Thyroid gland (tissue), 4 donors: Measurements from ENCODE around the gene TBC1D8. TPM values are rescaled to one million over a fixed set of nuclear protein-coding genes. Genes with fewer than 3 reads are reported as not detected.

Experiments used
- DNase-seq, 2 donors: peaks; one replicate each; pipeline ENCODE4 v3.0.0-alpha.2; 2019
- H3K27ac ChIP-seq, 3 donors: fragments of 200-600 bp; sonication (generic); 1 replicate in 2 of 3; 2 replicates in 1 of 3; pipeline ENCODE4 v1.5.1; 2016 to 2019; ENCODE audit warnings: mild to moderate bottlenecking in 1 of 3, moderate library complexity in 1 of 3
- H3K27me3 ChIP-seq: fragments of 200-600 bp; sonication (generic); one replicate; pipeline ENCODE4 v1.5.1; 2019
- H3K36me3 ChIP-seq, 2 donors: fragments of 200-600 bp; sonication (generic); one replicate each; pipeline ENCODE4 v1.5.1; 2016 to 2019
- H3K4me1 ChIP-seq, 2 donors: fragments of 200-600 bp; sonication (generic); one replicate each; pipeline ENCODE4 v1.5.1; 2017 to 2019
- H3K4me3 ChIP-seq, 3 donors: fragments of 200-600 bp; sonication (generic); replicated peaks in 1 of 3; 1 replicate in 2 of 3; 2 replicates in 1 of 3; pipeline ENCODE4 v1.5.1; 2016; ENCODE audit warnings: mild to moderate bottlenecking in 1 of 3
- H3K9me3 ChIP-seq: fragments of 200-600 bp; sonication (generic); one replicate; pipeline ENCODE4 v1.5.1; 2017
- CTCF ChIP-seq, 6 experiments: fragments of 200-600 bp in 3 of 6; fragments of 450-650 bp in 3 of 6; sonication (generic) in 3 of 6; IDR thresholded peaks; one replicate each; pipeline ENCODE4 v1.5.1; 2016 to 2019; ENCODE audit warnings: antibody characterized with exemption in 6 of 6, mild to moderate bottlenecking in 2 of 6, inconsistent platforms in 1 of 6, moderate library complexity in 1 of 6
- POLR2A ChIP-seq, 2 donors: fragments of 450-650 bp; IDR thresholded peaks; one replicate each; pipeline ENCODE4 v1.6.1; 2017; ENCODE audit warnings: antibody characterized with exemption in 2 of 2, mild to moderate bottlenecking in 2 of 2, moderate library complexity in 1 of 2
- WGBS, 2 donors: methylation state at CpG; one replicate each; pipeline ENCODE4 v1.1.5; 2017; 5-methylcytosine and 5-hydroxymethylcytosine counted together
- intact Hi-C: fragments of 100-400 bp; cut with DNase I; formaldehyde crosslinking; loops from one replicate; pipeline ENCODE4 v1.15.1; 2023
- total RNA-seq, 4 donors: library from RNA; depleted of rRNA; stranded (reverse); fragments of >200 nt; gene quantifications; one replicate each; pipeline ENCODE4 v1.2.3, GENCODE V29; 2016

Gene TBC1D8
- total RNA-seq, 4 donors from 2014 or later, result 16.4 to 36.8 (median 27.1) TPM

- TF ChIP-seq CTCF (IDR thresholded peaks at IDR 0.05), result no peak
- no peak for TF ChIP-seq POLR2A (IDR thresholded peaks at IDR 0.05)
- Histone ChIP-seq H3K9me3 (no peaks in the 10 kb centered on the region), H3K4me1 (peaks cover 0 to 9% of the 10 kb centered on the region in 2 donors), H3K4me3 (no peak overlapping the region), H3K27ac (no peak overlapping the region), H3K36me3 (no peaks in the 10 kb centered on the region), H3K27me3 (no peaks in the 10 kb centered on the region)
- intact Hi-C loops, result no loop called here
- no peak for DNase-seq
- 82 to 84% methylated on average over 2 of the region's 2 CpGs for WGBS, 2 donors
Measured at GRCh38 chr2:101187131-101187530, 35.9 kb upstream of the TBC1D8 start.

- Histone ChIP-seq H3K27ac (no peak overlapping the region), H3K4me1 (no peaks in the 10 kb centered on the region), H3K9me3 (no peaks in the 10 kb centered on the region), H3K27me3 (no peaks in the 10 kb centered on the region), H3K36me3 (no peaks in the 10 kb centered on the region), H3K4me3 (no peak overlapping the region)
- 91 to 95% methylated on average over 3 of the region's 3 CpGs for WGBS, 2 donors
- no peak for DNase-seq
- TF ChIP-seq CTCF (IDR thresholded peaks at IDR 0.05) (no peak), POLR2A (IDR thresholded peaks at IDR 0.05) (no peak)
- intact Hi-C loops, result no loop called here
Measured at GRCh38 chr2:101185656-101186055, 34.5 kb upstream of the TBC1D8 start.

- no peak overlapping the region for H3K27ac ChIP-seq
- 84 to 88% methylated on average over 4 of the region's 4 CpGs for WGBS, 2 donors
- TF ChIP-seq CTCF (IDR thresholded peaks at IDR 0.05) (no peak), POLR2A (IDR thresholded peaks at IDR 0.05) (no peak)
- no peaks in the 10 kb centered on the region for H3K4me1 ChIP-seq
- no peaks in the 10 kb centered on the region for H3K27me3 ChIP-seq
- no peaks in the 10 kb centered on the region for H3K36me3 ChIP-seq
- H3K4me3 ChIP-seq, result no peak overlapping the region
- no peaks in the 10 kb centered on the region for H3K9me3 ChIP-seq
- intact Hi-C loops, result no loop called here
- no peak for DNase-seq
Measured at GRCh38 chr2:101185085-101185484, 33.9 kb upstream of the TBC1D8 start.

- no peaks in the 10 kb centered on the region for H3K4me1 ChIP-seq
- intact Hi-C loops, result no loop called here
- TF ChIP-seq CTCF (IDR thresholded peaks at IDR 0.05), result no peak
- TF ChIP-seq POLR2A (IDR thresholded peaks at IDR 0.05), result no peak
- no peak overlapping the region for H3K27ac ChIP-seq
- no peak overlapping the region for H3K4me3 ChIP-seq
- H3K36me3 ChIP-seq, result no peaks in the 10 kb centered on the region
- 62 to 66% methylated on average over 3 of the region's 3 CpGs for WGBS, 2 donors
- H3K9me3 ChIP-seq, result no peaks in the 10 kb centered on the region
- no peak for DNase-seq
- H3K27me3 ChIP-seq, result no peaks in the 10 kb centered on the region
Measured at GRCh38 chr2:101179982-101180381, 28.8 kb upstream of the TBC1D8 start.

- Histone ChIP-seq H3K27ac (no peak overlapping the region), H3K27me3 (no peaks in the 10 kb centered on the region), H3K9me3 (no peaks in the 10 kb centered on the region), H3K4me1 (no peaks in the 10 kb centered on the region), H3K4me3 (no peak overlapping the region), H3K36me3 (no peaks in the 10 kb centered on the region)
- 74 to 83% methylated on average over 4 of the region's 4 CpGs for WGBS, 2 donors
- intact Hi-C loops, result no loop called here
- no peak for DNase-seq
- TF ChIP-seq POLR2A (IDR thresholded peaks at IDR 0.05) (no peak), CTCF (IDR thresholded peaks at IDR 0.05) (no peak)
Measured at GRCh38 chr2:101176803-101177202, 25.6 kb upstream of the TBC1D8 start.
